GM12864 (cell line): ENCODE results near the gene USPL1.

Source experiments
- DNase-seq: peaks from one replicate; pipeline ENCODE4 v3.0.0-alpha.2; 2011; ENCODE audit warnings: low read depth
- H3K4me3 ChIP-seq: 2 replicates; pipeline ENCODE4 v1.5.1; 2011; ENCODE audit warnings: mild to moderate bottlenecking, low read depth, low read length, control low read depth
- CTCF ChIP-seq: IDR thresholded peaks from 2 replicates; pipeline ENCODE4 v1.5.1; 2011; ENCODE audit warnings: low read depth, mild to moderate bottlenecking, moderate library complexity, low read length, control low read depth, inconsistent platforms; ENCODE audit errors: missing control alignments

USPL1 gene

GRCh38 chr13:30667014-30667413, 49.3 kb downstream of the USPL1 start:
- no peak overlapping the region for H3K4me3 ChIP-seq
- no peak for TF ChIP-seq CTCF
- DNase-seq: no peak

GRCh38 chr13:30668312-30668711, 50.6 kb downstream of the USPL1 start:
- H3K4me3 ChIP-seq: no peak overlapping the region
- no peak for DNase-seq
- TF ChIP-seq CTCF: no peak

- no peak overlapping the region for H3K4me3 ChIP-seq
- TF ChIP-seq CTCF: no peak
- no peak for DNase-seq
These were observed 53.6 kb downstream of the USPL1 start for GRCh38 chr13:30671271-30671815.

GRCh38 chr13:30673669-30674521, 56.2 kb downstream of the USPL1 start:
- DNase-seq: peak; percentile 49
- H3K4me3 ChIP-seq: peak overlapping the region; percentile 48
- peak; percentile 65 for TF ChIP-seq CTCF

GRCh38 chr13:30675717-30676116, 58.0 kb downstream of the USPL1 start:
- DNase-seq: no peak
- TF ChIP-seq CTCF: no peak
- no peak overlapping the region for H3K4me3 ChIP-seq

GRCh38 chr13:30676672-30677071, 59.0 kb downstream of the USPL1 start:
- no peak overlapping the region for H3K4me3 ChIP-seq
- TF ChIP-seq CTCF: no peak
- DNase-seq: no peak
